HG03460 (cell line): ENCODE measurements around the gene NTN4.
"Not testable (repeated sequence)": the region's sequence is repeated elsewhere in the genome, so short reads cannot be mapped to it uniquely, and the experiment has no call there.

Source experiments
- ATAC-seq: cut with Tn5 transposase; IDR thresholded peaks from one replicate; pipeline ENCODE4 v1.9.1; 2021; ENCODE audit not compliant: unreplicated experiment

The NTN4 gene

DNA sequence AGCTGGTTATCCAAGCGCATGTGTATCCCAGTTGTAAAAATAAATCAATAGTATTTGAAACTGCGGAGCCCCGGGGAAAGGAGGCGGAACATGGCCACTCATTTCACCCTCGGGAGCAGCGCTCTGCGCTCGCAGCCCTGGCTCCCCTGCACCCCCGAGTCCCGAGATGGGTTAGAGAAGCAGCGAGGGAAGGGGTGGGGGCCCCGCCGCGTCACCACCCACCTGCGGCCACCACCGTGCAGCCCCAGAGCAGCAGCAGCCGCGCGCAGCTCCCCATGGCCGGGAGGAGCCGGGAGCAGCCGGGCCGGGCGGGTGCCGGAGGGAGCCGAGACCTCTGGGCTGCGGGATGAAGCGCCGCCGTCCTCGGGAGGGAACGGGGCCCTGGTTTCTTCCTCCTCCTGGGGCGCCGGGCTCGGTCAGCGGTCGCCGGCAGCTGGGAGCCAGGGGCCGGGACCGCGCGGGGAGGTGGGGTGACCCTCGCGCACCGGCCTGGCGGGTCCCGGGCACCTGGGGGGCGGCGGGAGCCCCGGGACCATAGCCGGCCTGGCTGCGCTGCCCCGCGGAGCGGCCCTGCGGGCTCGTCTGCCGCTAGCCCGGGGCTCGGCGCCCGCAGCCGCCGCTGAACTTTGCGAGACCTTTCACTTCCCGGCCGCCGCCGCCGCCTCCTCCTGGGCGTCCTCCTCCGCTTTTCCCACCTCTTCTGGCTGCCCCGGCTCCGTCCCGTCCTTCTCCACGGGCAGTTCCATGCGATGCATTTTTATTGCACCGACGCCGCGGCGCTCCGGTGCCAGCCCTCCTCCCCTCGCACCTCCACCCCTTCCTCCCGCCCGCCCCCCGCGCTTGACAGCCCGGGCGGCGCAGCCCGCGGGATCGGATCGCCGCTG lies at the start of gene NTN4:
NTN4 (minus strand) TSS at position 732 of the 884 bp plus-strand sequence; CDS start at position 277, 455 bp downstream.
- ATAC-seq = no peak

DNA sequence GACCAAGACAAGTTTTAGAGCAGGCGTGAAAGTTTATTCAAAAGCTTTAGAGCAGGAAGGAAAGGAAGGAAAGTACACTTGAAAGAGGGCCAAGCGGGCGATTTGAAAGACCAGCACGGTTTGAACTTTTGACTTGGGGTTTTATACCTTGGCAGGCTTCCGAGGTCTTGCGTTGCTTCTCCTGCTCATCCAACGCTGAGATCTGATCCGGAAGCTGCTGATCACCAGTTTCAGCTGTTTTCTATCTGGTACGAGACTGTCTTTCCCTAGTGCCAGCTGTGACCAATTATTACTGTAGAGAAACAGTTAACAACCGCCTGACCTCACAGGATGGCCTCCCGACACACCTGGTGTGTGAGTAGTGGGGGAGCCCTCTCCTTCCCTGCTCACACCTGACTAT lies 47.6 kb upstream of the NTN4 start:
- ATAC-seq = no peak

DNA sequence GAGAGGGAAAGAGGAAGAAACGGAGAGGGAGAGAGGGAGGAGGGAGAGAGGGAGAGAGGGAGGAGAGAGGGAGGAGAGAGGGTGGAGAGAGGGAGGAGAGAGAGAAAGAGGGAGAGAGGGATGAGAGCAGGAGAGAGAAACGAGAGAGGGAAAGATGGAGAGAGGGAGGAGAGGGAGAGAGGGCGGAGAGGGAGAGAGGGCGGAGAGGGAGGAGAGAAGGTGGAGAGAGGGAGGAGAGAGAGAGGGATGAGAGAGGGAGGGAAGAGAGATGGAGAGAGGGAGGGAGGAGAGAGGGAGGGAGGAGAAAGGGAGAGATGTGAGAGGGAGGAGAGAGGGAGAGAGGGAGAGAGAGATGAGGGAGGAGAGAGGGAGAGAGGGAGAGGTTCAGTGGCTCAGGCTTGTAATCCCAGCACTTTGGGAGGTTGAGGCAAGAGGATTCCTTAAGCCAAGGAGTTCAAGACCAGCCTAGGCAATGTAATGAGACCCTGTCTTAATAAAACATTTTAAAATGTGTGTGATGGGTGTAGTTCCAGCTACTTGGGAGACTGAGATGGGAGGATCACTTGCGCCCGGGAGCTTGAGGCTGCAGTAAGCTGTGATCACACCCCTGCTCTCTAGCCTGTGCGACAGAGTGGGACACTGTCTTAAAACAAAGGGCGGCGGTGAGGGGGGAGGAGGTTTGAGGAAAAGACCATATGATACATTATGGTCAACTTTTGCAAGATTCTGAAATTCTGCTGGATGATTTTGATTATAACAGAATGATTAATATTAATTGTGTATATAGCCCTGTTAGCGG lies 46.9 kb upstream of the NTN4 start:
- no peak for ATAC-seq

DNA sequence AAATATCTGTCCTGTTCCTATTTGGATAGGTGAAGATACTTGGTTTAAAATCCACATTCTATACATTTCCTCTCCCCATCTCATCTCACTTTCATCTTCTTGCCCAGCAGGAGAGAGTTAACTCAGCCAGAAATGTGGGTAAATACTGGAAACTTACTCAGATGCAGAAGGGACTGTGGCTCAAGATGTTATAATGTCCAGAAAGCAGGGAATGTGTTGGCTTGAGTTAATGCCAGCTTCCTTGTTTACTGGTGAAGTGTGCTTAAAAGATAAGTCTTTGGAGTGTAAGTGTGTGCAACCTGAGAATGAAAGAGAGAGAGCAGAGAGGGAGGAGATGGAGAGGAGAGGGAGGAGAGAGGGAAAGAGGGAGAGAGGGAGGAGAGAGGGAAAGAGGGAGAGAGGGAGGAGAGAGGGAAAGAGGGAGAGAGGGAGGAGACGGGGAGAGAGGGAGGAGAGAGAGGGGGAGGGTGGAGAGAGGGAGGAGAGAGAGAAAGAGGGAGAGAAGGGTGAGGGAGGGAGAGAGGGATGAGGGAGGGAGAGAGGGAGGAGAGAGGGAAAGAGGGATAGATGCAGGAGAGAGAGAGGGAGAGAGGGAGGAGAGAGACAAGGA lies 46.2 kb upstream of the NTN4 start:
- no peak for ATAC-seq

DNA sequence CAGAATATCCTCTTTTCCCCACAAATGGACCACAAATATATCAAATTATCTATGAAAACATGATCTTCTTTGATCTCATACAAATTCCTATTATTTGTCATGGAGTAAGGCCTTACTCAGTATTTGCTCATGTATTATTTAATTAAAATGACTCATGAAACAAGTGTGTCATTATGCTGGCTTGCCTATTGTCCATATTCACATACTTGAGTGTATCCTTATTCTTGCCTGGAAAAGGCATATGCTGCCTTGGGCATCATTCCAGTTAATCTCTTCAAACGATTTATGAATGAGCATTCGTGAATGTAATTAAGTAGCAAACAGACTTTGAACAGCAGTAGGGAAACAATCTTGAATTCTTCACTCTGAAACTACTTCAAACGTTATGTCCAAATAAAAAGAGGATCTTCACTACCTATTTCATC lies 45.6 kb upstream of the NTN4 start:
- no peak for ATAC-seq

DNA sequence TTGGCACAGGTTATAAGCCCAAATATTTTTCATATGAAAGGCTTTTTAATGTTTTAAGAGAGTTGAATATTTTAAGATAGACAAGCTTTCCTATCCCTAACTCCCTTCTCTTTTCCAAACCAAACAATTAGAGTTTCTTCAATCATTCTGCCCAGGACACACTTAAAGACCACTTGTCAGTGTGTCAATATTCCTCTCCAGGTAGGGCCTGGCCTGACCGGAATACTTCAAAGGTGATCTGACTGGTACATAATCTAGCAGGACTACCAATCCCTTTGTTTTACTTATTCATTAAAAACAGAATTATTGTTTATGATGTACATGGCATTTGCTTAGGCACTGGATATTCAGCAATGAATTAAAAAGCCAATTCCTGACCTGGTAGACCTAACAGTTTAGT lies 44.0 kb upstream of the NTN4 start:
- ATAC-seq = no peak

DNA sequence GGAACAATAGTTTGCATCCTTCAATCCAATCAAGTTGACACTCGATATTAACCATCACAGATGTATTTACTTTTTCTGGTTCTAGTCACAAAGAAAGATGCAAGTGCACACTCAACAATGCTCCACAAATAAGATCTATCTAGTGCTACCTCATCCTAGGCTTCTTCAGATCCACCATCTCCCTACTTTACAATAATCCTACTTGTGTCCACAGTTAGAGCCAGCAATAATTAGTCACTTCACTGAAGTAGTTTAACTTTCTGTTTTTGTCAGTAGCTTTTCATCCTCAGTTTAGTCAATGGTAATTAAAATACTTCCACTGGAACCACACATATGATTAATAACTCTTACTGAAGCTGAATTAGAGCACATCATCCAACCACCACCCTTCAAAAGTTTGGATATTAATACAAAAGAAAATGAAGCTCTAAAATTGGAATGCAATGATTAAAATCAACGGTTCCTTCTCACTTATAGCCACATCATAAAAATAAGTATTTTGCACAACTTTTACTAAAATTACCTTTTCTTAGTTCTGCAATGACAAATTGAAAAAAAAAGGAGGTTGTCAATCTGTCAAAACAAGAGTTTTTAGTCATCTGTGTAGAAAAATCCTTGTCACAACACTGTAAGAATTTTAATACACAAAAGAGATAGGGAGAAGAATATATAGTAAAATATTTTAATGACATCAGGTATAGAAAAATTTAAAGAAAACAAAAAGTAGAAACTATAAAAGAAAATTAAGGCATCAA lies 39.9 kb upstream of the NTN4 start:
- ATAC-seq = no peak

DNA sequence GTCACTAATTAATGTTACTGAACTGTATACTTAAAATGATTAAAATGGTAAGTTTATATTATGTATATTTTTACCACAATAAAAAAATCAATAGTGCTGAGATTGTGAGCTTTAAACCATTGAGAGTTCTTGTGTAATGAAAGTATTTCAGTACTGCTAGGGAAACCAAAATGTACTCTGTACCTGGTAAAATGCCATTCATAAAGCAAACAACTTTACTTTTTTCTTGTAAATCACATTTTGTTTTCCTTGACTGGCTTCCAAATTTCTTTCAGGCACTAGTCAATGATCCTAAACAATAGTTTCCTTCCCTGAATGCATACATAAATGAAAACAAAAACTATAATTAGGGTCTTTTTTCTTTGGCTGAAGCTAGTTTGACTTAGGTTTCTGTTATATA lies 38.8 kb upstream of the NTN4 start:
- ATAC-seq = no peak

DNA sequence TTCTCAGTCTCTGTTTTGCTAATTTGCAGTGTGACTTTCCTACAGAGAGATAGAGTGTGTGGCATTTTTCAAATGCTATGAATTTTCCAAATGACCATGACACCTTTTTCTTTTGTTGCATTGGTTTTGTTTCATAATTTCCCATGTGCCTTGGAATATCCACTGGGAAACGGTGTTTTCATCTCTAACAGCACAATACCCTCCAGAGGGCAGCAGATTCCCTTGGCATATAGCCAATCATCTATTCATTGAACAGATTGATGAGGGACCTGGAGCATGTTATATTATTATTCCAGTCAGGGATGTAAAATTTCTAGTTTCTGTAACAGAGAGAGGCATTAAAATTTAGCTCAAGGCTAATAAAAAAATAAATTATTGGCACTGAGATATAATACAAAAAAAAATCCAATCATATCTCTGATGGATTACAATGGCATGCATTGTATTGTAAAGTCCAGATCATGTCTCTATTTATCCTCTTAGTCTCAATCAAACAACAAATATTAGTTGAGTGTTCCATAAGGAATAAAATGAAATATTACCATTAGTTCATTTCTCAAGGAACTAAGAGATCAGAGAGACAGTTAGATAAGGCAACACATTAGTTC lies 29.6 kb upstream of the NTN4 start:
- ATAC-seq = no peak

DNA sequence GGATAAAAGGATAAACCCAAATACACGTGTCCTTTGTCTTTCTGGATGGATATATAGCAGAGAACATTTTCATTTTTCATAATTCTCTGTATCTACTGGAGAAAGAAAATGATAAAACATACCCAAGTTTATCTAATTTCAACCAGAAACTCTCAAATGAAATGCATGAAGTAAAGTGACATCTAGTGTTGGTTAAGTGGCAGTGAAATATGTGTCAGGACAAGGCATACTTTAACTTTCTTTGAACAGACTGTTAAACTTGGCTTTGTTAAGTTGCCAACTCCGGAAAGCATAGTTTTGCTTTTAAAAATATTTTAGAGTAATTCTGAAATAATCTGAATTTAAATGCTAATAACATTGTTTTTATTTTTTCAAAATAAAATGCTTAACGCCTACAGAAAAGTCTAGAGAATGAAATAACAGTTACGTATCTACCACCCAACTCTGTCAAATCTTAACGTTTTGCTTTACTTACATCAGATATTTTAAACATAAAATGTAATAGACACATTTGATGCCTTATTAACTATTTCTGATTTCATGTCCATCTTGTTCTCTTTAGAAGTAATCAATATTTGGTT lies 25.2 kb upstream of the NTN4 start:
- ATAC-seq = no peak

DNA sequence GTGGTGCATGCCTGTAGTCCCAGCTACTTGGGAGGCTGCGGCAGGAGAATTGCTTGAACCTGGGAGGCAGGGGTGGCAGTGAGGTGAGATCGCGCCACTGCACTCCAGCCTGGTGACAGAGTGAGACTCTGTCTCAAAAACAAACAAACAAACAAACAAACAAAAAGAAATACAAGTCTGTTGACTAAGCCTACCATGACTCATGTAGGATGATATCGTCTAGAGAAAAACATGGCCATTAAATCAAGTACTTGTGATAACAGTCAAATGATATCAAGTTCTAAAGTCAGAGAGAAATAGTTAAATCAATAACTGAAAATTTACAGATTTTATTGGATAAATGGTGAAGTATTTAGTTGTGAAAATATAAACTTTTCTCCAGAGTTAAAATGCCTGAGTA lies 21.6 kb upstream of the NTN4 start:
- ATAC-seq = not testable (repeated sequence)

DNA sequence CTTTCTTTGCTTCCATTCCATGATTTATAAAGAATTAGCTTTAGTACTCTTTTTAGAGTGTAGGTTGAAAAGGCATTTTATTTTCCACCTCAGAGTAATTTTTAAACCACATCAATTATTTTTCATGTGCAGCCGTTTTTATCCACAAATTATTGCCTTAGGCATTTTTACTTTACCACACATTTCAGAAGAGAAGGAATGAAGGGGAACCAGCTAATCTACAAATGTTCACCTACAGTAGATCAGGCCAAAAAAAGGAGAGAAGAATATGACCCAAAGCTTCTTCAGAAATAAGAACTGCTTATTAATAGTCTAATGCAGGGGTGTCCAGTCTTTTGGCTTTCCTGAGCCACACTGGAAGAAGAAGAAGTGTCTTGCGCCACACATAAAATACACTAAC lies 19.8 kb upstream of the NTN4 start:
- no peak for ATAC-seq

DNA sequence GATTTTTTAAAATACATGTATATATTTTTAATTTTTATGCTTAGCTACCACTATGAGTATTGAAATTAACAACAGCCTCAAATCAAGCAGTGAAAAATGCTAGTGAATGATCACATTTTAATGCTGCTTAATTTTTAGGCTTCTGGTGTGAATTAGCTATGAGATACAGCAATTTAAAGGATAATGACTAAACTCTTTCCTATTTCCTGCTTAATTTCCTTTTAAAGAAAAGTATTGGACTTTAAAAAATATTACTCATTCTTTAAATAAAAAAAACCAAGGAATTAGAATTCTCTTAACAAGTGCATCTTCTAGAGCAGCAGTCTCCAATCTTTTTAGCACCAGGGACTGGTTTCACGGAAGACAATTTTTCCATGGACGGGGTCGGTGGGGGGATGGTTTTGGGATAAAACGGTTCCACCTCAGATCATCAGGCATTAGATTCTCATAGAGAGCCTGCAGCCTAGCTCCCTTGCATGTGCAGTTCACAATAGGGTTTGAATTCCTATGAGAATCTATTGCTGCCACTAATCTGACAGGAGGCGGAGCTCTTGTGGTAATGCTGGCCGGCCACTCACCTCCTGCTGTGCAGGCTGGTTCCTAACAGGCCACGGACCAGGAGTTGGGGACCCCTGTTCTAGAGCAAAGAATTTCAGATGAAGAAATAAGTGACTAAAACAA lies 18.6 kb upstream of the NTN4 start:
- no peak for ATAC-seq

DNA sequence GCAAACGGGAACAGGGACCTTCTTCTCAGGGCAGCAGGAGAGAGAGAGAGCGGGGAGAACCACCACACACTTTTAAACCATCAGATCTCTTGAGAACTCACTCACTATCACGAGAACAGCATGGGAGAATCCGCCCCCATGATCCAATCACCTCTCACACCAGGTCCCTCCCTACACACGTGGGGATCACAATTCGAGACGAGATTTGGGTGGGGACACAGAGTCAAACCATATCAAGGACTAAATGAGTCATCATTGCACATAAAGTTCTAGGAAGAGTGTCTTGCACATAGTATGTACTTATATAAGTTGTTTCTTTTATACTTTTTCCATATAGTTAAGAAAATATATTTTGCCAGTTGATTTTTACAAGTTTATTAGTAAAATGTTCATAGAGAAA lies 17.6 kb upstream of the NTN4 start:
- ATAC-seq = no peak

DNA sequence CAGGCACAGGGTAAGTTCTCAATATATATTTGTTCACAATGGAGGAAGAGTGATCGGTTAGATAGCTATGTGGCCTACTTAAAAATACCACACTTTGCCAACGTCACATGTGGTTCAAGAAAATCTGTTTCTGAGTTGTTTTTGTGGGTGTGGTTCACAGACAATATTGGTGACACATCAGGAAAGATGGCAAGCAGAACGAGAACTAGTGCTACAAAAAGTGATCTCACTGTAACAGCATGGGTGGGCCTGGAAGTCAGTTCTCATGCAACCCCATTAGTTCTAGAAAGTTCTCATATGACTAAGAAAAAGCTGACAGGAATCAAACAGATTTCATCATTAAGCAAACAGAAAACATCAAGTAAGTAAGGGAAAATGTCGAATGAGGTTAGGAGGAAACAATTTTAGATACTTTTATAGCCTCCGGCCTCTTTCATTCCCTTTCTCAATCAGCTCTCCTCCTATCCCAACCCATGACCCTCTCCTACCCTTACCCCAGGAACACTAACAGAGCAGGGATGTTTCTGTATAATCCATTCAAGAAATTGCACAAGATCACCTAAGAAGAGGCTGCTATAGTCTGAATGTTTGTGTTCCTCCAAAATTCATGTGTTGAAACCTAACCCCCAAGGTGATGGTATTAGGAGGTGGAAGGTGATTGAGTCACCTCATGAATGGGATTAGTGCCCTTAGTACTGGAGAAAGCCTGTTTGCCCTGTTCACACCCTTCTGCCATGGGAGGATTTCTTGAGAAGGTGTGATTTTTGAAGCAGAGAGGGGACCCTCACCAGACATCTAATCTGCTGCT lies 15.5 kb upstream of the NTN4 start:
- ATAC-seq = no peak

DNA sequence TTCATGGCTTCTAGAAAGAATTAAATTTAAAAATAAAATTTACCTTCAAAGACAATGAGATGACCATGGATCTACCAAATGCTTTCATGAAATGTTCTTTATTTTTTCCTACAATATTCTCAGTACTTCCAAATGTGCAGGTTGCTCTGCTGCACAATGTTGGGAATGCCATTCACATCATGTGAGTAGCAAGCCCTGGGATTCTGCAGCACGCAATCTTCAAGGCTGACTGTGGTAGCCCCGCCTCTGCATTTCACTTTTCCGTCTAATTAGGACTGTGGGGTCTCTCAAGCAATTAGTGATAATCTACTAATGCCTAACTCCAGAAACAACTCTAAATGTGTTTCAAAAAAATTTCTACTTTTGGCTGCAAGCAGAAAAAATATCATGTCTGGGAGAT lies 13.7 kb upstream of the NTN4 start:
- ATAC-seq = no peak

DNA sequence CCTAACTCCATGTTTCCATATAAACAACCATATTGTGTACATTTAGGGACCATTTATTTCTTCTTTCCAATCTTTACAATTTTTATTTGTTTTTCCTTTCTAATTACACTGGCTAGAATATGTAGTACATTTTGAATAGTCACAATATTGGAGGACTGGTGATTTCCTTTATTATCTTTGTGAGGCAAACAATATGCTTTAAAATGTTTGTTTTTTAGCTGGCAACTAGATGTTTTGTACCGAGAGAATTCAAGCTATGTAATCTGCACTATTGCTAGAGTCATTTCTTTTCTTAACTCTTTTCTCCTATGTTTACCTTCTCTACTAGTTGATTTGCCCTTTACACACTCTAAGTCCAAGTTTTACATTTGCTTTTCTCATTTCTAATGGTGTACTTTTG lies 13.3 kb upstream of the NTN4 start:
- no peak for ATAC-seq

DNA sequence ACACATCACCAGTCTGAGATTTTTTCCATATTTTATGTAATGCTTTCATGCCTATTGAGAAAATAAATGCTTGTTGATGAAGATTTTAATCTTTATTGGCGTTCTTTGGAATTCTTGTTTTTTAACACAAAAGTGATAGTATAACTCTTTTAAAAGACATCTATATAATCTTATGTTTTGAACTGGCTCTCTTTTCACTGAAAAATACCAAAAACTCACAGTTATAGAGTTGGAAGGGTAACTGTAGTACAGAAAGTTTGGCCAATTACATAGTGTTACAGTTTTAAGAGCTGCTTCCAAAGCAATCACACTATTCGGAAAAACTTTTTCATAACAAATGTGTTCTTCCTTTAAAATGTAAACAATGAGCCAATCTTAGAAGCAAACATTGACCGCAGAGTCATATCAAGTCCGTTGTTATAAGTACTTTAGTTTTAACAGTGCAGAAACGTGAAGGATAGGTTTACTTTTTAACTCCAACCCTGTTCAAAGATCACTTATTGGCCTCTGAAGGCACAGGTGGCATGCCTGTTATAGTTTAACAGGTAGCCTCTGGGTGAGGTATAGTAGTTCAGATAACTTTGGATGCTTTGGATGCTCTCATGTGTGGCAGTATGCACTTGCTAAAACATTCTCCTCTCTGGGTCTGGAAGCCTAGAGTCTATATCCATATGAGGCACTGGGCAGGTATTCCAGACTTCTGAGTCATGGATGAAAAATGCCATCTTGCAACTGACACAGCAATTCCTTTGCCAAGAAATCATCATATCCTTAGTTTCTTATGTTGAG lies 12.1 kb upstream of the NTN4 start:
- ATAC-seq = no peak
